GM13976 (cell line): ENCODE data around the gene ICAM2.

Source experiments
- DNase-seq: peaks from one replicate; pipeline ENCODE4 v3.0.0; 2012; ENCODE audit warnings: low spot score
- CTCF ChIP-seq: IDR thresholded peaks from 2 replicates; pipeline ENCODE4 v1.5.1; 2012; ENCODE audit warnings: borderline replicate concordance, mild to moderate bottlenecking; ENCODE audit not compliant: insufficient read depth; ENCODE audit errors: extremely low read depth, missing control alignments, control extremely low read depth
- in situ Hi-C: fragments of 300-500 bp; cut with MboI; formaldehyde crosslinking; loops from one replicate; pipeline ENCODE4 v1.12.0; 2022; ENCODE audit warnings: low sequenced_read_pairs, mixed read lengths, inconsistent platforms; ENCODE audit not compliant: unreplicated experiment

Gene ICAM2

GRCh38 chr17:63961355-63962212 is 58.8 kb downstream of the ICAM2 start:
- peak; percentile 75 for DNase-seq
- in situ Hi-C loops: no loop called here

GRCh38 chr17:63960430-63960829 is 60.0 kb downstream of the ICAM2 start:
- in situ Hi-C loops: no loop called here
- no peak for TF ChIP-seq CTCF
- no peak for DNase-seq

More at GRCh38 chr17:63961355-63962212, 58.8 kb downstream of the ICAM2 start:
- no peak for TF ChIP-seq CTCF

GRCh38 chr17:63960006-63960405 is 60.4 kb downstream of the ICAM2 start:
- in situ Hi-C loops: no loop called here
- DNase-seq: no peak
- TF ChIP-seq CTCF: no peak

- no peak for DNase-seq
- in situ Hi-C loops: no loop called here
- no peak for TF ChIP-seq CTCF
Observed at GRCh38 chr17:63956296-63956920, 64.0 kb downstream of the ICAM2 start.

- no peak for TF ChIP-seq CTCF
- in situ Hi-C loops: no loop called here
- DNase-seq: no peak
Observed at GRCh38 chr17:63955791-63956190, 64.6 kb downstream of the ICAM2 start.

- in situ Hi-C loops: no loop called here
- TF ChIP-seq CTCF: no peak
- DNase-seq: no peak
Observed at GRCh38 chr17:63955232-63955631, 65.2 kb downstream of the ICAM2 start.
